Ovary (tissue), 9 donors: ENCODE data around the gene MT1F. TPM values are rescaled to one million over a fixed set of nuclear protein-coding genes. Genes with fewer than 3 reads are reported as not detected.

Source experiments
- DNase-seq, 5 donors: peaks; one replicate each; pipeline ENCODE4 v3.0.0-alpha.2; 2019 to 2020
- H3K27ac ChIP-seq, 2 donors: fragments of 200-600 bp; one replicate each; pipeline versions ENCODE4 v1.5.1 to v1.8.0; 2019 to 2022
- H3K27me3 ChIP-seq: fragments of 200-600 bp; one replicate; pipeline ENCODE4 v1.8.0; 2022
- H3K36me3 ChIP-seq: fragments of 200-600 bp; sonication (generic); one replicate; pipeline ENCODE4 v1.5.1; 2019
- H3K4me1 ChIP-seq: one replicate; pipeline ENCODE4 v1.8.1; 2013; ENCODE audit warnings: mild to moderate bottlenecking, moderate library complexity; ENCODE audit not compliant: insufficient read depth
- H3K4me3 ChIP-seq: fragments of 200-600 bp; sonication (generic); one replicate; pipeline ENCODE4 v1.5.1; 2017
- H3K9me3 ChIP-seq, 2 donors: fragments of 200-600 bp in 1 of 2; sonication (generic) in 1 of 2; one replicate each; pipeline versions ENCODE4 v1.5.1 to v1.8.1; 2013 to 2019; ENCODE audit warnings: mild to moderate bottlenecking in 1 of 2, moderate library complexity in 1 of 2
- CTCF ChIP-seq, 3 donors: fragments of 450-650 bp in 2 of 3; fragments of 200-600 bp in 1 of 3; IDR thresholded peaks; one replicate each; pipeline versions ENCODE4 v1.5.1 to v1.8.0; 2016 to 2022; ENCODE audit warnings: antibody characterized with exemption in 3 of 3, mild to moderate bottlenecking in 1 of 3
- EP300 ChIP-seq: sonication (generic); formaldehyde crosslinking; IDR thresholded peaks from one replicate; pipeline ENCODE4 v1.6.1; 2017; ENCODE audit warnings: antibody characterized with exemption
- POLR2A ChIP-seq: fragments of 450-650 bp; IDR thresholded peaks from one replicate; pipeline ENCODE4 v1.6.1; 2017; ENCODE audit warnings: antibody characterized with exemption, mild to moderate bottlenecking, moderate library complexity
- WGBS, 3 donors: extraction: QIAGEN DNeasy Blood & Tissue Kit in 1 of 3; methylation state at CpG; one replicate each; pipeline versions ENCODE4 v1.1.5 to v1.1.7; 2013 to 2017; 5-methylcytosine and 5-hydroxymethylcytosine counted together
- intact Hi-C, 4 donors: fragments of 100-400 bp; cut with DNase I; formaldehyde crosslinking; loops; one replicate each; pipeline versions ENCODE4 v1.11.0 to v1.15.1; 2022 to 2023
- polyA plus RNA-seq, 2 donors: library from polyadenylated mRNA; stranded (reverse); fragments of 200-250 nt in 1 of 2; fragments of 350-450 nt in 1 of 2; fragmentation: Illumina TruSeq in 1 of 2; extraction: RNeasy Lipid Tissue Mini Kit (QIAGEN cat#74804) in 1 of 2; gene quantifications; one replicate each; pipeline ENCODE4 v1.2.3, GENCODE V29; 2013 to 2014
- total RNA-seq, 7 donors: library from RNA; depleted of rRNA in 2 of 7; stranded (reverse); fragments of >200 nt in 2 of 7; fragmentation: NEBNext Ultra II Directional in 3 of 7; extraction: Animal tissue kit (Norgen Biotek cat#: 25700) in 3 of 7; gene quantifications; one replicate each; pipeline versions ENCODE4 v1.1.0 to v1.2.4, GENCODE V29; 2016 to 2023
- donor health status: DM: no; HTN: no; CAD: no; lungs with moderate emphysema.
- donor health status: DM: no; HTN: no; CAD: no.
- donor health status: Bipolar disorder and iron deficiency.
- donor health status: DM: yes; HTN: yes; CAD: no.
- donor health status: DM: no; HTN: no; CAD: no.
- donor health status: DM: yes; HTN: yes; CAD: no.

MT1F gene
- total and polyA plus RNA-seq, 9 donors, result 0.73 to 76.3 (median 3.2) TPM; not detected in 1

GRCh38 chr16:56649271-56649670, 8.5 kb upstream of the MT1F start:
- intact Hi-C loops, result no loop called here
- H3K9me3 ChIP-seq, result no peaks in the 10 kb centered on the region
- 77 to 88% (median 88%) methylated on average over 2 of the region's 2 CpGs for WGBS, 3 donors
- H3K27me3 ChIP-seq, result no peaks in the 10 kb centered on the region
- no peaks in the 10 kb centered on the region for H3K4me1 ChIP-seq
- H3K4me3 ChIP-seq, result no peak overlapping the region
- no peak overlapping the region for H3K27ac ChIP-seq
- DNase-seq, result no peak
- H3K36me3 ChIP-seq, result no peaks in the 10 kb centered on the region
- no peak for TF ChIP-seq CTCF (IDR thresholded peaks at IDR 0.05)
- no peak for TF ChIP-seq EP300
- TF ChIP-seq POLR2A, result no peak

GRCh38 chr16:56649820-56650219, 7.9 kb upstream of the MT1F start:
- Histone ChIP-seq H3K27ac (no peak overlapping the region), H3K4me1 (no peaks in the 10 kb centered on the region), H3K36me3 (no peaks in the 10 kb centered on the region), H3K4me3 (no peak overlapping the region), H3K9me3 (no peaks in the 10 kb centered on the region), H3K27me3 (no peaks in the 10 kb centered on the region)
- TF ChIP-seq EP300 (no peak), POLR2A (no peak), CTCF (IDR thresholded peaks at IDR 0.05) (no peak)
- no peak for DNase-seq
- WGBS, 3 donors, result 84 to 93% (median 84%) methylated on average over 3 of the region's 3 CpGs
- intact Hi-C loops, result no loop called here

- no peak for TF ChIP-seq CTCF (IDR thresholded peaks at IDR 0.05)
- TF ChIP-seq EP300, result no peak
- TF ChIP-seq POLR2A, result no peak
- no peaks in the 10 kb centered on the region for H3K36me3 ChIP-seq
- DNase-seq, result no peak
- no peak within 1 kb of the TSS for H3K27ac ChIP-seq
- no peaks in the 10 kb centered on the region for H3K27me3 ChIP-seq
- H3K4me3 ChIP-seq, result no peak within 1 kb of the TSS
- no peaks in the 10 kb centered on the region for H3K9me3 ChIP-seq
- WGBS, 3 donors, result 57 to 62% (median 61%) methylated on average over 7 of the region's 7 CpGs
- no peaks in the 10 kb centered on the region for H3K4me1 ChIP-seq
- intact Hi-C loops, result no loop called here
These were observed 6.2 kb upstream of the MT1F start, which contains the start of gene MT1B for GRCh38 chr16:56651586-56651985. TSS of gene MT1B (plus strand) at chr16:56651886. CDS start at chr16:56651954, 68 bp downstream.

- H3K9me3 ChIP-seq, result no peaks in the 10 kb centered on the region
- H3K4me3 ChIP-seq, result no peak overlapping the region
- no peaks in the 10 kb centered on the region for H3K4me1 ChIP-seq
- DNase-seq, result no peak
- TF ChIP-seq EP300 (no peak), POLR2A (no peak), CTCF (IDR thresholded peaks at IDR 0.05) (no peak)
- intact Hi-C loops, result no loop called here
- no peak overlapping the region for H3K27ac ChIP-seq
- H3K36me3 ChIP-seq, result no peaks in the 10 kb centered on the region
- 45 to 58% (median 47%) methylated on average over 1 of the region's 1 CpG for WGBS, 3 donors
- no peaks in the 10 kb centered on the region for H3K27me3 ChIP-seq
These were observed 5.2 kb upstream of the MT1F start for GRCh38 chr16:56652600-56652999.

GRCh38 chr16:56653218-56653617, 4.5 kb upstream of the MT1F start:
- no peak overlapping the region for H3K27ac ChIP-seq
- no peaks in the 10 kb centered on the region for H3K27me3 ChIP-seq
- H3K9me3 ChIP-seq, result no peaks in the 10 kb centered on the region
- intact Hi-C loops, result no loop called here
- DNase-seq, result no peak
- no peaks in the 10 kb centered on the region for H3K36me3 ChIP-seq
- H3K4me3 ChIP-seq, result no peak overlapping the region
- TF ChIP-seq EP300, result no peak
- H3K4me1 ChIP-seq, result no peaks in the 10 kb centered on the region
- WGBS, 3 donors, result 71 to 81% (median 77%) methylated on average over 7 of the region's 7 CpGs
